GM12801 (cell line): ENCODE measurements around the gene RPL28.

Experiments used
- CTCF ChIP-seq: IDR thresholded peaks from one replicate; pipeline ENCODE4 v1.5.1; 2011; ENCODE audit warnings: control low read depth; ENCODE audit not compliant: insufficient read length; ENCODE audit errors: extremely low read depth

The RPL28 gene

DNA sequence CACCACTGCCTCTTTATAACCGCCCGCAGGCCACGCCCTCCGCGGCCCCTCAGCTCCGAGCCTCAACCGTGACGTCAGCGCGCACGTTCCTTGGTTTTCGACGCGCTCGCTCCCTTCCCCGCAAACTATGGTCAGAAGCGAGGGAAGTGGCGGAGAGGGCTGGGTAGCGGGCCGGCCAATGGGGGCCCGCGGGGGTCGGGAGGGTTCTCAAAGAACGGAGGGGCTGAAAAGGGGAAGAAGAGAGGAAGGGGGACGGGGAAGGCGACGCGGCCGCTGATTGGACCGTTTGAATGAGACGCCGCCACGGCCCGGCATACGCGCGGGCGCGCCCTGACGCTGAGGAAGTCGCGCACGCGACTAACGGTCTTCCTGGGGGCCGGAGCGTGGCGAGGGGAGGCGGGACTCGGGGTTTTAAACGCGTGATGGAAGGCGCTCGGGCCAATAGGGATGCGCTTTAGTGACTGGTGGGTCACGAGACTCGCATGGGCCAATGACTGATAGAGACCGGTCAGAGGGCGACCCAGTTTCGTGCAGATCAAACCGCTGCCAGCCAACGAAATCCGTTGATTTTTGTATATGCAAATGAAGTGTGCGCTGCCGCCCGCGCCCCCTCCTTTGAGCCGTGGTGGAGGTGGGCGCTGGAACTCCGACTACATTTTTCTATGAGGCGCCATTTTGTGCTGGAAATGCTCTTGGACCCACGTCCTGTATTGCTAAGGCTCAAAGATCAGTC, 22.2 kb downstream of the RPL28 start:
- TF ChIP-seq CTCF = no peak

DNA sequence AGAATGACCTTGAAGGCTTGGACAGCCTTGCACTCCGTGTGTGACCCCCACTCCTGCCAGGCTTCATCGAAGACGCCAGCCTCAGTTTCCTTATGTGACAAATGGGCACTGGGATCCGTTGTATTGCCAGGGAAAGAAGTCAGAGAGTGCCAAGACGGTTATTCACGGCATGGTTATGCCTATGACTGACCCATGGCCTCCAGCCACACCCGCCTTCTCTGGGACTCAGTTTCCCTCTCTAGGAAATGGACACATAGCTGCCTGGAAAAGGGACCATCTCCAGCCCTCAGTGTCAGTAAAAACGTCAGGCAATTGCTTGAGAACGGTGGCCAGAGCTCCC, 22.8 kb downstream of the RPL28 start:
- no peak for TF ChIP-seq CTCF

DNA sequence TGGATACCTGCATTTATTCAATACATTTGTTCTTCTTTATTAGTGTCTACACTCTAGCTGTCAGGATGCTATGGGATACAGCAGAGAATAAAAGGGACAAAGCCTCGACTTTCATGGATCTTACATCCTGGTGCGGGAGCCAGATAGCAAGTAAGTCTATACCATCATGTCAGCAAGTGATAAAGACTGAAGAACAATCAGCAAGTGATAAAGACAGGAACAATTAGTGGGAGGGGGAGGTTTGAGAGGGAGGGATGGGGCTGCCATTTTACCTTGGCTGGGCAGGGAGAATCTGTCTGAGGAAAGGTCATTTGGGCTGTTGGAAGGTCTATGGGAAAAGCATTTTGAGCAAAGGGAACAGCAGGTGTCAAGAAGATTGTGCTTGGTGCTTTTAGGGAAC, 24.4 kb downstream of the RPL28 start:
- no peak for TF ChIP-seq CTCF

GRCh38 chr19:55418185-55418584, 32.5 kb downstream of the RPL28 start:
- TF ChIP-seq CTCF = no peak

DNA sequence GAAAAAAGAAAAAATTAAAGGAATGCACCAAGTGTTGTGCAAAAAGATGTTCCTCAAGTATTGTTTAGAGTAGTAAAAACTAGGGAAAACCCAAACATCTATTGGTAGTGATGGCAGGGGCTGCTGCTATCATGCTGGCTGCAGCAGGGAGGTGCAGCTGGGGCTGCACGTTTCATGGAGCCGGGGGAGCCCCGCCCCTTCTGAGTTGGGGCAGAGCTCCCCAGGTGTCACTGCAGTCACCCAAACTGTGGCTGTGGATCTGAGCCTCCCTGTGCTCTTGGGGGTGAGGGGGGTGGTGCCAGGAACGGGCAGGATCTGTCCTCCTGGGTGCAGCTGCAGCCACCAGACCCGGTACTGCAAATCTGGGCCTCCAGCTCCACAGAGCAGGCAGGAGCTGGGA, 33.4 kb downstream of the RPL28 start:
- TF ChIP-seq CTCF = no peak

DNA sequence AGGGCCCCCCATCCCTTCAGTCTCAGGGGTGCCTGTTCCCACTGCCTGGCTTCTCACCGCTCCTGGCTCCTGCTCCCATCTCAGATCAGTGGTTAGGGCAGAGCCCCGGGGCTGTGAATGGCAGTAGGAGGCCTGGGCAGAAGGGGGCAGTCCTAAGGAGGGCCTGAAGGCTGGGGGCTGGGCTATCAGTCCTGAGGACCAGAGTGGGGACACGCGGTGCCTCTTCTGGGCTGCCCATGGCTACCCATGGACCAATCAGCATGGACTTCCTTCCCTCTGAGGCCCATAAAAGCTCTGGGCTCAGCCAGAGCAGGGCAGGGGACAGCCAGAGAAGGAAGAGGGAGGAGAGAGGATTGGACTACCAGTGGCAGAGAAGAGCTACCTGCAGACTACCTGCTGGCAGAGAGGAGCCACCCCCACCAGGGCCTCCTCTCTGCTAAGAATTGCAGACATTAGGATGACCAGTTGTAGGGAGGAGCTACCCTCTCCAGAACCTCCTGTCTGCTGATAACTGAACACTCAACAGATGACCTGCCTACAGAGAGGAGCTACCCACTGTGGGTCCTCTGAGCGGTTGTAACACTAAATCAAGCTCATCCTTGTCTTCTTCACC, 34.0 kb downstream of the RPL28 start:
- TF ChIP-seq CTCF = no peak

GRCh38 chr19:55423225-55424005, 37.7 kb downstream of the RPL28 start:
- TF ChIP-seq CTCF = no peak
